Liver (tissue), 3 donors: ENCODE results near the gene CCDC102B.

ENCODE experiments used
- ATF3 ChIP-seq: IDR thresholded peaks from 2 replicates; pipeline ENCODE4 v1.6.1; 2016; ENCODE audit warnings: antibody characterized with exemption
- CTCF ChIP-seq: fragments of 150-350 bp; IDR thresholded peaks from 2 replicates; pipeline ENCODE4 v1.5.1; 2017; ENCODE audit warnings: improper control_type of control experiment, low read depth, low read length; ENCODE audit not compliant: missing input control
- GABPA ChIP-seq, 2 donors: IDR thresholded peaks in 1 of 2; conservative IDR thresholded peaks in 1 of 2; 2 replicates each; pipeline ENCODE4 v1.6.1; 2016; ENCODE audit warnings: antibody characterized with exemption in 2 of 2, mild to moderate bottlenecking in 1 of 2, moderate library complexity in 1 of 2
- JUND ChIP-seq, 2 donors: IDR thresholded peaks; 2 replicates each; pipeline ENCODE4 v1.6.1; 2016; ENCODE audit warnings: antibody characterized with exemption in 2 of 2
- RAD21 ChIP-seq, 2 donors: IDR thresholded peaks; 2 replicates each; pipeline ENCODE4 v1.6.1; 2016; ENCODE audit warnings: antibody characterized with exemption in 2 of 2, mild to moderate bottlenecking in 2 of 2
- donor health status: healthy.
- donor health status: healthy.

- no peak for TF ChIP-seq ATF3
- TF ChIP-seq CTCF, result no peak
- TF ChIP-seq JUND (IDR thresholded peaks at IDR 0.05), result no peak
- TF ChIP-seq GABPA (IDR thresholded peaks at IDR 0.05 in 1 of 2, conservative IDR thresholded peaks at IDR 0.05 in 1 of 2), result no peak
- no peak for TF ChIP-seq RAD21 (IDR thresholded peaks at IDR 0.05)
Observed at GRCh38 chr18:68893354-68893753, 95.5 kb downstream of the CCDC102B start.
